ENCODE measurements around the gene RBMS1.

The RBMS1 gene

DNA sequence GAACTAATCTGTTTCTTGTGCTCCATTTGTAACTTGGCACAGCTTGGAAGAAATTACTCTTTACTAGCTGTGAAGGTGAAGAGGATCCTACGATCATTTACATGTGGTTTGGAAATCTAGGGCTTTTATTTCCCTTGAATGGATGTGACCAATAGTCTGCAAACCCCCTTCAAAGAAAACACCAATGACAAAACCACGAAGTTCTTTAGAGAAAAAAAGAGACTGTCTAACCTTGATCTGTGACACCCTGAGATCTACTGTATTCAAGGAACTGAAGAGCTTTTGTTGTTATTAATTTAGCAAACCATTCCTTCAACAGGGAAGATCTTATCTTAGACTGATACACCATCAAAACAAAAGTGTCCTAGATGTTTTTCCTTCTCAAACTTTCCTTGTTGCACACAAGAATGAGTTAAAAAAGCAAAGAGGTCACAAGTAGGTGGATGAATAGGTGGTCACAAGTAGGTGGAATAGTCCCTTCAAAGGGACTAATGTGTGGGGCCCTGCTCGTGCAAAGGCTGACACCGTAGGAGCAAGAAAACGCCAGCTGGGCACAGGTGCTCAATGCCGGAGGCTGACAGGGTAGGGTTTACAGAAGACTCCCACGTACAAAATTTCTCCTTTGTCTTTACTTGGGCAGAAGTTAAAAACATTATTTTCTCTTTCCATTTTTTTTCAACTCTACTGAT lies 197.9 kb downstream of the RBMS1 start:
- no peaks in the 10 kb centered on the region for H4K20me1 ChIP-seq (ENCODE audit: control insufficient read depth, insufficient read depth, low read depth, low read length)
- H3F3A ChIP-seq (ENCODE audit: control insufficient read depth, insufficient read depth), result no peaks in the 10 kb centered on the region
- no peak overlapping the region for H3K27ac ChIP-seq (ENCODE audit: low read depth, low read length)
- no peaks in the 10 kb centered on the region for H3K4me1 ChIP-seq (ENCODE audit: control insufficient read depth, low read length)
- no peaks in the 10 kb centered on the region for H3K79me2 ChIP-seq (ENCODE audit: control insufficient read depth, low read length)
- H3K9me2 ChIP-seq (replicated peaks; ENCODE audit: control insufficient read depth, low read length), result no peaks in the 10 kb centered on the region
- no peaks in the 10 kb centered on the region for H3K36me3 ChIP-seq (ENCODE audit: control insufficient read depth, low read length)
- no peaks in the 10 kb centered on the region for H3K9me3 ChIP-seq (ENCODE audit: control insufficient read depth, insufficient read depth, low read length)
- no peak overlapping the region for H3K4me2 ChIP-seq (ENCODE audit: low read length)
- H3K27me3 ChIP-seq (ENCODE audit: control insufficient read depth, low read length), result no peaks in the 10 kb centered on the region
- H3K4me3 ChIP-seq (ENCODE audit: low read length), result no peak overlapping the region
- TF ChIP-seq CTCF (IDR thresholded peaks at IDR 0.05; ENCODE audit: low read depth, low read length, poor library complexity, severe bottlenecking) (no peak), EZH2phosphoT487 (IDR thresholded peaks at IDR 0.05; ENCODE audit: borderline replicate concordance, low read length) (no peak)

- Histone ChIP-seq H3K27me3 (ENCODE audit: control insufficient read depth, low read length) (no peaks in the 10 kb centered on the region), H3K27ac (ENCODE audit: low read depth, low read length) (no peak overlapping the region), H3K4me2 (ENCODE audit: low read length) (no peak overlapping the region)
Observed at GRCh38 chr2:160294889-160295288, 198.7 kb downstream of the RBMS1 start.

GRCh38 chr2:160294339-160294803 lies 199.2 kb downstream of the RBMS1 start:
- Histone ChIP-seq H3K9me3 (ENCODE audit: control insufficient read depth, insufficient read depth, low read length) (no peaks in the 10 kb centered on the region), H4K20me1 (ENCODE audit: control insufficient read depth, insufficient read depth, low read depth, low read length) (no peaks in the 10 kb centered on the region), H3K4me1 (ENCODE audit: control insufficient read depth, low read length) (no peaks in the 10 kb centered on the region), H3K4me3 (ENCODE audit: low read length) (no peak overlapping the region), H3K36me3 (ENCODE audit: control insufficient read depth, low read length) (no peaks in the 10 kb centered on the region), H3K27me3 (ENCODE audit: control insufficient read depth, low read length) (no peaks in the 10 kb centered on the region), H3K27ac (ENCODE audit: low read depth, low read length) (no peak overlapping the region), H3K79me2 (ENCODE audit: control insufficient read depth, low read length) (no peaks in the 10 kb centered on the region), H3K9me2 (replicated peaks; ENCODE audit: control insufficient read depth, low read length) (no peaks in the 10 kb centered on the region), H3F3A (ENCODE audit: control insufficient read depth, insufficient read depth) (no peaks in the 10 kb centered on the region), H3K4me2 (ENCODE audit: low read length) (no peak overlapping the region)
- no peak for TF ChIP-seq EZH2phosphoT487 (IDR thresholded peaks at IDR 0.05; ENCODE audit: borderline replicate concordance, low read length)
- no peak for TF ChIP-seq CTCF (IDR thresholded peaks at IDR 0.05; ENCODE audit: low read depth, low read length, poor library complexity, severe bottlenecking)

More at GRCh38 chr2:160294889-160295288, 198.7 kb downstream of the RBMS1 start:
- Histone ChIP-seq H3K79me2 (ENCODE audit: control insufficient read depth, low read length) (no peaks in the 10 kb centered on the region), H3F3A (ENCODE audit: control insufficient read depth, insufficient read depth) (no peaks in the 10 kb centered on the region), H3K9me2 (replicated peaks; ENCODE audit: control insufficient read depth, low read length) (no peaks in the 10 kb centered on the region), H3K36me3 (ENCODE audit: control insufficient read depth, low read length) (no peaks in the 10 kb centered on the region), H3K9me3 (ENCODE audit: control insufficient read depth, insufficient read depth, low read length) (no peaks in the 10 kb centered on the region), H3K4me3 (ENCODE audit: low read length) (no peak overlapping the region), H3K4me1 (ENCODE audit: control insufficient read depth, low read length) (no peaks in the 10 kb centered on the region), H4K20me1 (ENCODE audit: control insufficient read depth, insufficient read depth, low read depth, low read length) (no peaks in the 10 kb centered on the region)
- TF ChIP-seq EZH2phosphoT487 (IDR thresholded peaks at IDR 0.05; ENCODE audit: borderline replicate concordance, low read length) (no peak), CTCF (IDR thresholded peaks at IDR 0.05; ENCODE audit: low read depth, low read length, poor library complexity, severe bottlenecking) (no peak)

Measured in DOHH2 (cell line).